Retinal pigment epithelial cell (primary cell): ENCODE results near the gene BAG3.

Experiments
- DNase-seq: peaks from one replicate; pipeline ENCODE4 v3.0.0-alpha.2; 2010; ENCODE audit warnings: low read depth
- H3K4me3 ChIP-seq: 2 replicates; pipeline ENCODE4 v1.5.1; 2011; ENCODE audit warnings: mild to moderate bottlenecking, low read length, control low read depth, moderate library complexity
- TF ChIP-seq, protein P1 (sequence below): conservative IDR thresholded peaks from 2 replicates; pipeline ENCODE4 v1.5.1; 2011; ENCODE audit warnings: low read depth, low read length, control low read depth, inconsistent platforms

Gene BAG3

DNA sequence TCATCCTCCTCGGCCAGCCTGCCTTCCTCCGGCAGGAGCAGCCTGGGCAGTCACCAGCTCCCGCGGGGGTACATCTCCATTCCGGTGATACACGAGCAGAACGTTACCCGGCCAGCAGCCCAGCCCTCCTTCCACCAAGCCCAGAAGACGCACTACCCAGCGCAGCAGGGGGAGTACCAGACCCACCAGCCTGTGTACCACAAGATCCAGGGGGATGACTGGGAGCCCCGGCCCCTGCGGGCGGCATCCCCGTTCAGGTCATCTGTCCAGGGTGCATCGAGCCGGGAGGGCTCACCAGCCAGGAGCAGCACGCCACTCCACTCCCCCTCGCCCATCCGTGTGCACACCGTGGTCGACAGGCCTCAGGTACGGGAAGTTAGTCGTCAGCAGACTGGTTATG, 21.1 kb downstream of the BAG3 start:
- TF ChIP-seq, protein P1, sequence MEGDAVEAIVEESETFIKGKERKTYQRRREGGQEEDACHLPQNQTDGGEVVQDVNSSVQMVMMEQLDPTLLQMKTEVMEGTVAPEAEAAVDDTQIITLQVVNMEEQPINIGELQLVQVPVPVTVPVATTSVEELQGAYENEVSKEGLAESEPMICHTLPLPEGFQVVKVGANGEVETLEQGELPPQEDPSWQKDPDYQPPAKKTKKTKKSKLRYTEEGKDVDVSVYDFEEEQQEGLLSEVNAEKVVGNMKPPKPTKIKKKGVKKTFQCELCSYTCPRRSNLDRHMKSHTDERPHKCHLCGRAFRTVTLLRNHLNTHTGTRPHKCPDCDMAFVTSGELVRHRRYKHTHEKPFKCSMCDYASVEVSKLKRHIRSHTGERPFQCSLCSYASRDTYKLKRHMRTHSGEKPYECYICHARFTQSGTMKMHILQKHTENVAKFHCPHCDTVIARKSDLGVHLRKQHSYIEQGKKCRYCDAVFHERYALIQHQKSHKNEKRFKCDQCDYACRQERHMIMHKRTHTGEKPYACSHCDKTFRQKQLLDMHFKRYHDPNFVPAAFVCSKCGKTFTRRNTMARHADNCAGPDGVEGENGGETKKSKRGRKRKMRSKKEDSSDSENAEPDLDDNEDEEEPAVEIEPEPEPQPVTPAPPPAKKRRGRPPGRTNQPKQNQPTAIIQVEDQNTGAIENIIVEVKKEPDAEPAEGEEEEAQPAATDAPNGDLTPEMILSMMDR, result no peak
- DNase-seq, result no peak
- no peak overlapping the region for H3K4me3 ChIP-seq

DNA sequence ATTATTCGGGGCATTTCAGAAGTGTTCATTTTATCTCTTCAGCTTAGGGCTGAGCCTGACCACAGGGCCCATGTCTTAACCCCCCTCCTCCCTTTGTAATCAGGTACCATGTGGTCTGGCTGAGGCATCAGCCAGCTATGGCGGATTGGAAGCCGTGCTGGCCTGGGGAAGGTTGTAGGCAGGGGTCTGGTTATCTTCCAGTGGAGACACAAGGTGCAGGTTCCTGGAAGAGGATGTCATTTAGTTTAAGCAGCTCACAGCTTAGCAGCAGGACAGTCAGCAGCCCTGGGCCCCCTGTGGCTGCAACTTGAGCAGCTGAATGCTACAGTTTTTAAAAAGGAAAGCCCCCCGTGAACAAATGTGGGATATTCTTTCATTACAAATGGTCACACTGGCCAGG, 22.1 kb downstream of the BAG3 start:
- H3K4me3 ChIP-seq, result no peak overlapping the region
- TF ChIP-seq, protein P1, result no peak
- DNase-seq, result no peak

GRCh38 chr10:119675483-119676170, 24.4 kb downstream of the BAG3 start:
- TF ChIP-seq, protein P1, result no peak
- H3K4me3 ChIP-seq, result no peak overlapping the region
- DNase-seq, result no peak

DNA sequence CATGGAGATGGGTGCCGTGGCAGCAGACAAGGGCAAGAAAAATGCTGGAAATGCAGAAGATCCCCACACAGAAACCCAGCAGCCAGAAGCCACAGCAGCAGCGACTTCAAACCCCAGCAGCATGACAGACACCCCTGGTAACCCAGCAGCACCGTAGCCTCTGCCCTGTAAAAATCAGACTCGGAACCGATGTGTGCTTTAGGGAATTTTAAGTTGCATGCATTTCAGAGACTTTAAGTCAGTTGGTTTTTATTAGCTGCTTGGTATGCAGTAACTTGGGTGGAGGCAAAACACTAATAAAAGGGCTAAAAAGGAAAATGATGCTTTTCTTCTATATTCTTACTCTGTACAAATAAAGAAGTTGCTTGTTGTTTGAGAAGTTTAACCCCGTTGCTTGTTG, 25.9 kb downstream of the BAG3 start:
- DNase-seq, result no peak
- TF ChIP-seq, protein P1, result no peak
- H3K4me3 ChIP-seq, result no peak overlapping the region

DNA sequence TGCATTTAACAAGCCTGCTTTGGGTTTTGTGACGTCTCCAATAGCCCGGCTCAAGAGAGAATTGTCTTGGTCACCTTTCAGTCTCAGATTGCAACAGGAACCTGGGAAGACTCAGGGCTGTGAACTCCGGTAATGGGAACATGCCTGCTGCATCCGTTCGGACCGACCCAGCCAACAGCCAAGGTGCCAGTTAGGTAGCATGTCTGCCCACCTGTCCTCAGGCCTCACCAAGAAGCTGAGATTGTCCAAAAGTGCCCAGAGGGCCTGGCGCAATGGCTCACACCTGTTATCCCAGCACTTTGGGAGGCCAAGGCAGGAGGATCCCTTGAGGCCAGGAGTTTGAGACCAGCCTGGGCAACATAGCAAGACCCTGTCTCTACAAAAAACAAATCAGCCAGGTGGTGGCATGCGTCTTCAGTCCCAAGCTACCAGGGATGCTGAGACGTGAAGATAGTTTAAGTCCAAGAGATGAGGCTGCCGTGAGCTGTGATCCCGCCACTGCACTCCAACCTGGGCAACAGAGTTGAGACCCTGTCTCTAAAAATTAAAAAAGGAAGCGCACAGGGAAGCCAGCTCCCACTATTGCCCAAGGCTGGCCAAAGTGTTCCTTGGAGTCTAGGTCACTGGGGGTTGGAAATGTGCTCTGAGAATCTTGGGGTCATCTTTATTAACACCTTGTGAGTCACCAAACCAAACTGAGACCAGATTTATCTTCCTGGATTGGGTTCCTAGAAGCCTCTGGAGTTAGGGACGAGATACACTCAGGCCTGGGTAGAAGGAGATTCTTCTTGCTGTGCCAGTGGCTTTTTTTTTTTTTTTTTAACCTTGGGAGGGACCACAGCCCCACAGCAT, 26.9 kb downstream of the BAG3 start:
- DNase-seq, result no peak
- TF ChIP-seq, protein P1, result no peak
- H3K4me3 ChIP-seq, result no peak overlapping the region

- DNase-seq, result no peak
- TF ChIP-seq, protein P1, result no peak
- H3K4me3 ChIP-seq, result no peak overlapping the region
Observed at GRCh38 chr10:119679480-119679829, 28.3 kb downstream of the BAG3 start.

GRCh38 chr10:119680050-119680449, 28.9 kb downstream of the BAG3 start:
- DNase-seq, result no peak
- TF ChIP-seq, protein P1, result no peak
- no peak overlapping the region for H3K4me3 ChIP-seq
